Mucosa of descending colon (tissue), 3 donors: ENCODE data around the gene FGGY. TPM values are rescaled to one million over a fixed set of nuclear protein-coding genes. Genes with fewer than 3 reads are reported as not detected.
A peak's percentile ranks its signal among the peaks of the same experiment; 100 is the strongest.

Experiments
- ATAC-seq: fragments of 200-7000 bp; cut with Tn5 transposase; one replicate; pipeline ENCODE4 v1.9.1; 2020; ENCODE audit warnings: mild to moderate bottlenecking, moderate library complexity
- DNase-seq, 3 donors: peaks; one replicate each; pipeline ENCODE4 v3.0.0-alpha.2; 2020
- H3K36me3 ChIP-seq: fragments of 200-600 bp; one replicate; pipeline ENCODE4 v1.8.0; 2021; ENCODE audit warnings: low read depth, mild to moderate bottlenecking
- H3K4me1 ChIP-seq: fragments of 200-600 bp; one replicate; pipeline ENCODE4 v1.8.0; 2021; ENCODE audit warnings: low read depth, mild to moderate bottlenecking
- H3K4me3 ChIP-seq: fragments of 200-600 bp; one replicate; pipeline ENCODE4 v1.8.0; 2021; ENCODE audit warnings: mild to moderate bottlenecking
- H3K9me3 ChIP-seq: fragments of 200-600 bp; one replicate; pipeline ENCODE4 v1.8.0; 2021; ENCODE audit warnings: mild to moderate bottlenecking
- intact Hi-C, 2 donors: fragments of 100-400 bp; cut with DNase I in 1 of 2; cut with micrococcal nuclease in 1 of 2; formaldehyde crosslinking; loops; one replicate each; pipeline versions ENCODE4 v1.11.0 to v1.11.1; 2022; cut with DNase I, micrococcal nuclease
- total RNA-seq, 3 donors: library from RNA; stranded (reverse); fragmentation: NEBNext Ultra II Directional in 2 of 3; extraction: Animal tissue kit (Norgen Biotek cat#: 25700) in 2 of 3; gene quantifications; one replicate each; pipeline versions ENCODE4 v1.2.1 to v1.2.4, GENCODE V29; 2021 to 2023
- TF ChIP-seq, protein P1 (sequence below): fragments of 200-600 bp; IDR thresholded peaks from one replicate; pipeline ENCODE4 v1.8.0; 2022; ENCODE audit warnings: antibody characterized with exemption, mild to moderate bottlenecking
- donor health status: DM: no; HTN: no; CAD: no; lungs with moderate emphysema.
- donor health status: DM: no; HTN: no; CAD: no.
- donor health status: DM: no; HTN: yes; CAD: no.

Gene FGGY
- total RNA-seq, 3 donors from 2014 or later: 25.2 to 38.3 (median 36.6) TPM

DNA sequence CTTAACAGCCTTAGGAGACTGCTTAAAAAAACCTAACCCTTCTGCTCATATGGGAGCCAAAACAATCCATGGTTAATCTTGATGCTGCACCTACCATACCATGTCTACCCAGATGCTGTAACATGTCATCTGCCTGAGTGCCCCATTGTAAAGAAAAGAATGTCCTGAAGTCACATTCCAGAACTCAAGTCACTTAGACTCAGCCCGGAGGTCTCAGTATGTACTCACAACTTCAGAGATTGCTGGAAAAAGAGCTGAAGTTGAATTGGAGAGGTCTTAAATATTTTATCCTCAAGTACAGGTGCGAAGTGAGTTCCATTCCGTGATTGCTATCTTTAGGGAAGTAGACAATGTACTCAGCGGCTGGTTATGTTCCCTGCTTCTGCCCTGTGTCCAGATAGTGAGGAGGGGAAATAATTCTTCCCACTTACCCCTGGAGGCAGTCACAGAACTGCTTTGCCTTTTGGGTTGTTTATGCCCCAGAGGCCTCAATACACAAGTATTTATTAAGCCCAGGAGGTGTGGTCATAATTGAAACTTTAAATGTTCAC is 460.4 kb downstream of the FGGY start:
- no peak for DNase-seq
- TF ChIP-seq, protein P1, sequence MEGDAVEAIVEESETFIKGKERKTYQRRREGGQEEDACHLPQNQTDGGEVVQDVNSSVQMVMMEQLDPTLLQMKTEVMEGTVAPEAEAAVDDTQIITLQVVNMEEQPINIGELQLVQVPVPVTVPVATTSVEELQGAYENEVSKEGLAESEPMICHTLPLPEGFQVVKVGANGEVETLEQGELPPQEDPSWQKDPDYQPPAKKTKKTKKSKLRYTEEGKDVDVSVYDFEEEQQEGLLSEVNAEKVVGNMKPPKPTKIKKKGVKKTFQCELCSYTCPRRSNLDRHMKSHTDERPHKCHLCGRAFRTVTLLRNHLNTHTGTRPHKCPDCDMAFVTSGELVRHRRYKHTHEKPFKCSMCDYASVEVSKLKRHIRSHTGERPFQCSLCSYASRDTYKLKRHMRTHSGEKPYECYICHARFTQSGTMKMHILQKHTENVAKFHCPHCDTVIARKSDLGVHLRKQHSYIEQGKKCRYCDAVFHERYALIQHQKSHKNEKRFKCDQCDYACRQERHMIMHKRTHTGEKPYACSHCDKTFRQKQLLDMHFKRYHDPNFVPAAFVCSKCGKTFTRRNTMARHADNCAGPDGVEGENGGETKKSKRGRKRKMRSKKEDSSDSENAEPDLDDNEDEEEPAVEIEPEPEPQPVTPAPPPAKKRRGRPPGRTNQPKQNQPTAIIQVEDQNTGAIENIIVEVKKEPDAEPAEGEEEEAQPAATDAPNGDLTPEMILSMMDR: no peak
- H3K36me3 ChIP-seq: no peaks in the 10 kb centered on the region
- intact Hi-C loops: loop anchor here in 1 of 2 donors (10.0 kb wide), 1 partner anchor 1012 kb away; no protein-coding TSS in a partner anchor
- ATAC-seq: no peak
- H3K4me1 ChIP-seq: peaks cover 6% of the 10 kb centered on the region
- no peak overlapping the region for H3K4me3 ChIP-seq
- H3K9me3 ChIP-seq: no peaks in the 10 kb centered on the region

GRCh38 chr1:59759156-59759925 is 462.4 kb downstream of the FGGY start:
- Histone ChIP-seq H3K4me1 (peaks cover 6% of the 10 kb centered on the region), H3K36me3 (no peaks in the 10 kb centered on the region), H3K4me3 (no peak overlapping the region), H3K9me3 (no peaks in the 10 kb centered on the region)
- TF ChIP-seq, protein P1: peak; percentile 79
- intact Hi-C loops: loop anchor here in 1 of 2 donors (10.0 kb wide), 1 partner anchor 1015 kb away; no protein-coding TSS in a partner anchor
- ATAC-seq (peak; percentile 99), DNase-seq (peak; percentile 79 to 84 (median 82))

- ATAC-seq: no peak
- Histone ChIP-seq H3K9me3 (no peaks in the 10 kb centered on the region), H3K36me3 (no peaks in the 10 kb centered on the region)
Measured at GRCh38 chr1:59761443-59761842, 464.5 kb downstream of the FGGY start.

GRCh38 chr1:59763418-59763817 is 466.5 kb downstream of the FGGY start:
- DNase-seq: no peak
- no peak overlapping the region for H3K4me3 ChIP-seq
- H3K4me1 ChIP-seq: peaks cover 6% of the 10 kb centered on the region
- no peak for ATAC-seq
- TF ChIP-seq, protein P1: no peak
- no peaks in the 10 kb centered on the region for H3K9me3 ChIP-seq
- intact Hi-C loops: no loop called here
- H3K36me3 ChIP-seq: no peaks in the 10 kb centered on the region

More at GRCh38 chr1:59761443-59761842, 464.5 kb downstream of the FGGY start:
- H3K4me1 ChIP-seq: peaks cover 6% of the 10 kb centered on the region
- DNase-seq: no peak
- H3K4me3 ChIP-seq: no peak overlapping the region
- intact Hi-C loops: no loop called here
- TF ChIP-seq, protein P1: no peak

- DNase-seq (no peak), ATAC-seq (no peak)
- H3K36me3 ChIP-seq: no peaks in the 10 kb centered on the region
- no peaks in the 10 kb centered on the region for H3K4me1 ChIP-seq
- intact Hi-C loops: no loop called here
- no peaks in the 10 kb centered on the region for H3K9me3 ChIP-seq
- TF ChIP-seq, protein P1: no peak
- H3K4me3 ChIP-seq: no peak overlapping the region
Measured at GRCh38 chr1:59765011-59765730, 468.3 kb downstream of the FGGY start.
